Gastrocnemius medialis (tissue), 4 donors: ENCODE measurements around the gene FAM200B. TPM values are rescaled to one million over a fixed set of nuclear protein-coding genes. Genes with fewer than 3 reads are reported as not detected.
A peak's percentile ranks its signal among the peaks of the same experiment; 100 is the strongest.
"Not testable (repeated sequence)": the region's sequence is repeated elsewhere in the genome, so short reads cannot be mapped to it uniquely, and the experiment has no call there.

ENCODE experiments used
- ATAC-seq, 2 donors: fragments of 150-250 bp; one replicate each; pipeline ENCODE4 v1.9.1; 2016
- DNase-seq, 2 donors: peaks; one replicate each; pipeline ENCODE4 v3.0.0-alpha.2; 2019
- H3K27ac ChIP-seq, 4 donors: fragments of 200-600 bp; sonication (generic); 1 replicate in 1 of 4; 2 replicates in 3 of 4; pipeline ENCODE4 v1.5.1; 2016 to 2018; ENCODE audit warnings: mild to moderate bottlenecking in 2 of 4, moderate library complexity in 1 of 4
- H3K27me3 ChIP-seq, 3 donors: fragments of 200-600 bp; sonication (generic) in 2 of 3; 1 replicate in 1 of 3; 2 replicates in 2 of 3; pipeline versions ENCODE4 v1.5.1 to v1.6.0; 2016 to 2019; ENCODE audit warnings: mild to moderate bottlenecking in 1 of 3, moderate library complexity in 1 of 3
- H3K36me3 ChIP-seq, 2 donors: fragments of 200-600 bp; sonication (generic) in 1 of 2; one replicate each; pipeline ENCODE4 v1.5.1; 2017 to 2018
- H3K4me1 ChIP-seq, 2 donors: fragments of 200-600 bp; sonication (generic) in 1 of 2; one replicate each; pipeline ENCODE4 v1.5.1; 2016 to 2017; ENCODE audit warnings: mild to moderate bottlenecking in 2 of 2
- H3K4me3 ChIP-seq, 4 donors: fragments of 200-600 bp; sonication (generic) in 3 of 4; 1 replicate in 1 of 4; 2 replicates in 3 of 4; pipeline ENCODE4 v1.5.1; 2016 to 2019; ENCODE audit warnings: mild to moderate bottlenecking in 2 of 4
- H3K9me3 ChIP-seq, 3 donors: fragments of 200-600 bp; sonication (generic) in 2 of 3; 1 replicate in 1 of 3; 2 replicates in 2 of 3; pipeline ENCODE4 v1.5.1; 2016 to 2019
- CTCF ChIP-seq, 5 experiments: fragments of 450-650 bp in 3 of 5; fragments of 200-600 bp in 2 of 5; sonication (generic) in 2 of 5; IDR thresholded peaks in 4 of 5; conservative IDR thresholded peaks in 1 of 5; 1 replicate in 4 of 5; 2 replicates in 1 of 5; pipeline ENCODE4 v1.5.1; 2016 to 2019; ENCODE audit warnings: antibody characterized with exemption in 5 of 5, mild to moderate bottlenecking in 3 of 5, moderate library complexity in 3 of 5
- POLR2A ChIP-seq, 2 donors: fragments of 450-650 bp; IDR thresholded peaks; one replicate each; pipeline ENCODE4 v1.6.1; 2017; ENCODE audit warnings: antibody characterized with exemption in 2 of 2, mild to moderate bottlenecking in 2 of 2, moderate library complexity in 2 of 2
- in situ Hi-C, 4 donors: fragments of 200-750 bp; cut with MboI; loops; one replicate each; pipeline versions ENCODE4 v1.15.0 to v1.8.0; 2017; ENCODE audit warnings: low sequenced_read_pairs in 4 of 4
- intact Hi-C: fragments of 100-400 bp; cut with DNase I; formaldehyde crosslinking; loops from one replicate; pipeline ENCODE4 v1.15.1; 2023; ENCODE audit warnings: low total_unique reads
- total RNA-seq, 4 donors: library from RNA; depleted of rRNA; stranded (reverse); fragments of >200 nt; gene quantifications; one replicate each; pipeline versions ENCODE4 v1.1.0 to v1.2.3, GENCODE V29; 2016

FAM200B gene
- total RNA-seq, 4 donors from 2014 or later = 16.5 to 33.3 (median 21.1) TPM

GRCh38 chr4:15720851-15721250 lies 39.2 kb downstream of the FAM200B start:
- Histone ChIP-seq H3K27me3 (no peaks in the 10 kb centered on the region), H3K4me1 (no peaks in the 10 kb centered on the region), H3K36me3 (no peaks in the 10 kb centered on the region), H3K9me3 (no peaks in the 10 kb centered on the region), H3K4me3 (no peak overlapping the region), H3K27ac (no peak overlapping the region)
- no peak for ATAC-seq
- in situ Hi-C loops = loop anchor here in 2 of 4 donors (10.0 kb wide), 1 partner anchor 284 kb away; no protein-coding TSS in a partner anchor
- no peak for DNase-seq
- intact Hi-C loops = loop anchor here (10.0 kb wide), 1 partner anchor 164 kb away; no protein-coding TSS in a partner anchor
- no peak for TF ChIP-seq CTCF (IDR thresholded peaks at IDR 0.05 in 4 of 5, conservative IDR thresholded peaks at IDR 0.05 in 1 of 5)
- TF ChIP-seq POLR2A (IDR thresholded peaks at IDR 0.05) = no peak

GRCh38 chr4:15725608-15726007 lies 44.0 kb downstream of the FAM200B start:
- DNase-seq = no peak
- Histone ChIP-seq H3K27ac (no peak overlapping the region), H3K36me3 (no peaks in the 10 kb centered on the region), H3K9me3 (no peaks in the 10 kb centered on the region), H3K4me1 (no peaks in the 10 kb centered on the region), H3K4me3 (no peak overlapping the region), H3K27me3 (no peaks in the 10 kb centered on the region)
- intact Hi-C loops (loop anchor here (10.0 kb wide), 1 partner anchor 159 kb away; no protein-coding TSS in a partner anchor), in situ Hi-C loops (loop anchor here in 2 of 4 donors (10.0 to 25.0 kb wide), 2 partner anchors 237 to 279 kb away; partner anchors contain the start of gene FGFBP2 (in 1 of the 2))
- TF ChIP-seq POLR2A (IDR thresholded peaks at IDR 0.05) (no peak), CTCF (IDR thresholded peaks at IDR 0.05 in 4 of 5, conservative IDR thresholded peaks at IDR 0.05 in 1 of 5) (no peak)
- no peak for ATAC-seq

- Histone ChIP-seq H3K4me3 (no peak overlapping the region), H3K4me1 (no peaks in the 10 kb centered on the region), H3K36me3 (no peaks in the 10 kb centered on the region), H3K27ac (no peak overlapping the region), H3K27me3 (no peaks in the 10 kb centered on the region), H3K9me3 (no peaks in the 10 kb centered on the region)
- intact Hi-C loops = loop anchor here (1.0 to 10.0 kb wide), 4 partner anchors 49 to 271 kb away; partner anchors contain the start of gene CD38
- ATAC-seq (peak; percentile 75 to 87), DNase-seq (no peak)
- TF ChIP-seq CTCF (IDR thresholded peaks at IDR 0.05 in 4 of 5, conservative IDR thresholded peaks at IDR 0.05 in 1 of 5) (peak; percentile 58 to 88 (median 71)), POLR2A (IDR thresholded peaks at IDR 0.05) (no peak)
- in situ Hi-C loops = loop anchor here in 3 of 4 donors (10.0 to 25.0 kb wide), 2 partner anchors 232 to 275 kb away; partner anchors contain the start of gene FGFBP2 (in 1 of the 3)
Measured at GRCh38 chr4:15729910-15730533, 48.4 kb downstream of the FAM200B start.

GRCh38 chr4:15733061-15733460 lies 51.4 kb downstream of the FAM200B start:
- in situ Hi-C loops = loop anchor here in 2 of 4 donors (10.0 to 25.0 kb wide), 2 partner anchors 229 to 272 kb away; partner anchors contain the start of gene FGFBP2 (in 1 of the 2)
- intact Hi-C loops, H3K27ac ChIP-seq, H3K4me3 ChIP-seq, H3K36me3 ChIP-seq, ATAC-seq, H3K4me1 ChIP-seq, DNase-seq, H3K9me3 ChIP-seq, H3K27me3 ChIP-seq: not testable (repeated sequence)

GRCh38 chr4:15735536-15735935 lies 53.9 kb downstream of the FAM200B start:
- no peaks in the 10 kb centered on the region for H3K36me3 ChIP-seq
- no peak for DNase-seq
- H3K27ac ChIP-seq = no peak overlapping the region
- H3K9me3 ChIP-seq = no peaks in the 10 kb centered on the region
- intact Hi-C loops = no loop called here
- no peak overlapping the region for H3K4me3 ChIP-seq
- in situ Hi-C loops = loop anchor here in 2 of 4 donors (10.0 to 25.0 kb wide), 2 partner anchors 227 to 269 kb away; partner anchors contain the start of gene FGFBP2 (in 1 of the 2)
- no peak for ATAC-seq
- no peaks in the 10 kb centered on the region for H3K4me1 ChIP-seq
- no peak for TF ChIP-seq POLR2A (IDR thresholded peaks at IDR 0.05)
- no peak for TF ChIP-seq CTCF (IDR thresholded peaks at IDR 0.05 in 4 of 5, conservative IDR thresholded peaks at IDR 0.05 in 1 of 5)
- H3K27me3 ChIP-seq = no peaks in the 10 kb centered on the region
